NCI-H69 (cell line): ENCODE results near the gene ARHGAP42.
"Not testable (repeated sequence)": the region's sequence is repeated elsewhere in the genome, so short reads cannot be mapped to it uniquely, and the experiment has no call there.

Experiments
- DNase-seq: peaks from one replicate; lab custom pipeline; 2025; lab: John Stamatoyannopoulos, UW

Gene ARHGAP42

GRCh38 chr11:100965346-100965745 is 278.3 kb downstream of the ARHGAP42 start:
- DNase-seq = no peak

DNA sequence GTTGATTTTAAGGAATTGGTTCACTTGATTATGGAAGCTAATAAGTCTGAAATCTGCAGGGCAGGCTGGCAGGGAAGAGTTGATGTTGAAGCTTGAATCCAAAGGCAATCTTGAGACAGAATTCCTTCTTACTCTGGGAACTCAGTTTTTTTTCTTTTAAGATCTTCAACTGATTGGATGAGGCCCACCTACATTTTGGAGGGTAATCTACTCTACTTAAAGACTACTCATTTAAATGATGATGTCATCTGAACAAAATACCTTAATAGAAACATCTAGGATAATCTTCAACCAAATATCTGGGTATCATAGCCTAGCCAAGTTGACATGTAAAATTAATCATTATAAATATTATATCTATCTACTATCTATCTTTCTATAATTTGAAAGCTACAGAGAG is 279.3 kb downstream of the ARHGAP42 start:
- DNase-seq = no peak

- DNase-seq = no peak
Observed at GRCh38 chr11:100969008-100969407, 281.9 kb downstream of the ARHGAP42 start.

GRCh38 chr11:100970283-100971164 is 283.4 kb downstream of the ARHGAP42 start:
- DNase-seq = no peak

GRCh38 chr11:100972046-100972445 is 285.0 kb downstream of the ARHGAP42 start:
- DNase-seq = no peak

DNA sequence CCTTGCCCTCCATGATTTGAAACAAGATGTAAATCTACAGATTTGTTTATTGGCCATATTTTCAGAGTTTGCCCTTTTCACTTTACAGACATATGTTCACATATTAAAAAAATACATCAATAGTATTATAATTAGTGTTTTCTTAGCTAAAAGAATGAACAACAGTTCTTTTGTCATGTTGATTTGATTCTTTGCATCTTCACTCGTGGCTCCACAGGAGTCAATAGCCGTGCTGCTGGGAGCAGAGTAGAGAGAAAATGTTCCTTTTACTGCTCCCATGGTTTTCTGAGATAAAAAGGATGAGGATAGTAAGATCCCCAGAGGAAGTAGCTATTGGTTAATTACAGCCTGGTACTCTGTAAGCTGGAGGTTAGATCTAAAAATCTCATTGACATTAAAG is 291.4 kb downstream of the ARHGAP42 start:
- DNase-seq = no peak

GRCh38 chr11:100978939-100979338 is 291.9 kb downstream of the ARHGAP42 start:
- DNase-seq = no peak

GRCh38 chr11:100980156-100980555 is 293.1 kb downstream of the ARHGAP42 start:
- DNase-seq = peak; percentile 7

DNA sequence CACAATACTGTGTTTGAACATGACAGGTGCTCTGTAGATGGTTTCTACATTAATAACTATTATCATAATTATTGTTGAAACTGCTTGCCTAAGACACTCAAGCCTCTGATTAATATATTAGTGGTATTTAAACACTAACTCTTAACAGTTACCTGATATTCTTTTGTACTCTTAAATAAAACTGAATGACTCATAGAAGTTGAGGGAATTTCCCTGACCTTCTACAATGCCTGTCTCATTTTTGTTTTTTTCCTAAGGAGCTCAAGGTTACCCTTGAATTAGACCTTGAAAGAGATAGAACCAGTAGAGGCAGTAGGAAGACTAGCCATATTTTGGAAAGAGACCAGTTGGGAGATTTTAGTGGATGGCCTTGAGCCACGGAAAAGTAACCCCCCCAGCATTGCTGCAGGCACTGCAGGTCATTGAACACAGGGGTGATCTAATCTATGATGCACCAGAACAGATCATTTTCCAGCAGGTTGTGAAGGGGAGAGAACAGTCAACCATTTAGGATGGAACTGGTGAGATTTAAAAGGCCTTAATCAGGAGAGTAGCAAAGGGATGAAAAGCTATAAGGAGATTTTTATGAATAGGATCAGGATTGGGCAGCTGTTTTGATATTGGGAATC is 294.2 kb downstream of the ARHGAP42 start:
- no peak for DNase-seq

DNA sequence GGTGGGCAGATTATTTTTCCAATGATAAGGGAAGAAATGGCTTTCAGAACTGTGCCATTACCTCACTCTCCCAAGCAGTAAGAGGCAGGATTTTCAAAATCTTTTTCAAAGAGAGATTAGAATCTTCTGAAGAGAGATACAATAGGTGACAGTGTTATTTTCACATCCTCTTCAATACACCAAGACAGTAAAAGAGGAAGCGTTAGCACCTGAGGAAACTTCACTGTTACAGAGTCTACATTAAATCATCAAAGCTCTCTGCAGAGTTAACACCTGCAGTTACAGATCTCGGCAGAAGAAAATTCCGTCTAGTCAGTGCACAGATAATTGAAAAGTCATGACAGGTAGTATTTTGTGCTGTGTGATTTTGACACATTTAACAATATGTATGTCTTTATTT is 297.6 kb downstream of the ARHGAP42 start:
- DNase-seq = no peak

GRCh38 chr11:100990931-100991330 is 303.8 kb downstream of the ARHGAP42 start:
- DNase-seq = no peak

DNA sequence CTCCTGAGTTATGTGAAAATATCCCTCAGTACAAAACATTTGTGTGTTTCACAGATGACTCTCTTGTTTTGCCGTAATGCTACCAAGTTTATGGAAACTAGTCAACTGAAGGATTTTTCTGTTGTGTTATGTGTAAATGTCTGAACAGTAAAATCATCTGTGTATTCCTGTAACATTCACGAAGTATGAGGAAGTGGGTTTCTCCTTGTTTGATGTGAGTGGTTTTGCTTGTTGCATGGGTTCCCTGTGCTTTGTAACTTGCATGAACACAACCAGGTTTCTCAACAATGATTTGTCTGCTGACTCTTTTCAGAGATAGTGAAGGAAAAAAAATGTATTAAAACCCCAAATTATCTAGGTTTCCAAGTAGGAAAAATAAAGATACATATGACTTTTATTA is 304.5 kb downstream of the ARHGAP42 start:
- no peak for DNase-seq

DNA sequence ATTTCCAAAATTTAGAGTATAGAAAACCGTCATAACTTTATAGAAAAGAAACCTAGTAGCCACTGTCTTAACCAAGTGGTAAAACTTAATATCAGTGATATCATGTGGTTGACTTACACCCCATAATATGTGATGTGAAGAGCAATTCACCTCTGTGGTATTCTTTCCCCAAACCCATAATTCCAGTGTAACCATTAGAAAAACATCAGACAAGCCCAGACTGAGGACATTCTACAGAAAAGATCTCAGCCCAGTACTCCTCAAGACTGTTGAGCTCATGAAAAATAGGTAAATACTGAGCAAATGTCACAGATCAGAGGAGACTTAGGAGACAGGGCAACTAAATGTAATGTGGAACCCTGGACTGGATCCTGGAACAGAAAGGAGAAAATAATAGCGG is 307.9 kb downstream of the ARHGAP42 start:
- no peak for DNase-seq

DNA sequence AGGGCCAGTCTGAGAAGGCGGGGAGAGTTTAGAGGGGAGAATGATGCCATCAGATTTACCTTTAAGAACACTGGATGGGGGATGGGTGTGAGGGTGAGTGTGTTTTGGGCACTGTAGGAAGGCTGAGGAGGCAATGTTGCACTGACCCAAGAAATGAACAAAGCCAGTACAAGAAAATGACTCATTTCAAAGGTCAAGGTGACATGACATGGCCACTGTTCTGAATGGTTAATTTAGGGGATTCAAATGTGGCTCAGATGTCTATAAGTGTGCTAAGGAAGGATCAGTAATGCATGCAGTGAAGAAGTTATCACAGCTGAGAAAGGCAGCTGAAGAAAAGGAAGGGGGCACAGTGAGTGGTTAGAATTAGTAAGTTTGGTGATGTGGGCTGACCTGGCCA is 312.7 kb downstream of the ARHGAP42 start:
- DNase-seq = no peak

- DNase-seq = peak; percentile 18
Observed at GRCh38 chr11:101003468-101003867, 316.4 kb downstream of the ARHGAP42 start.

DNA sequence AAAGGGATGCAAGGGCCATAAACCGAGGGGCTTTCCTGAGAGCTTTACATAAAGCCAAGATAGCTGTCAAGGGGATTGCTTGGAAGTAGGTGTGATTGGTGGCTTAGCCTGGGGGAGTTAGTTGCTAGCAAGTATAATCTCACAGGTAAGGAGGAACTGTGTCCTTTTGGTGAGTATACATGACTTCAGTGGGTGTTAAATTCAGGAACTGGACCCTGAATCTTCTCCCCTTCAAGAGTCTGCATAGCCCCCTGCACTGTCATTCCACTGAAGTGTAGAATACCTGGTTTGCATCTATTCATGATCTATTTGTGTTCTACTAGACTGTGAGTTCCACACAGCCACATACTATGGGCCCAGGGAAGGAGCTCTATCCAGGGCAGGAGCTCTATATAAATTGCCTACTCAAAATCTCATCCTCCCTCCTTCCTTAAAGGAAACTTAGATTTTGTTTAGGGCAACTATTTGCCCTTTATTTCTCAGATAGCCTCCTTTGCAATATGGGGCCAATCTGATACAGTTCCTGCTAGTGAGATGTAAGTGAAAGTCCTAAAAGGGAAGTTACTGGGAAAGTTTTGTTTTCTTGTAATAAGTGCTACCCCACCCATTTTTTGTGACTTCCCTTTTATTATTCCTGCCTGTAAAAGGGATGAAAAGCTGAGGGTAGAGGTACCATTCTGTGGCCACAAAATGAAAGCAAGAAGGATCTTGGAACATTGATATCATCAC is 322.0 kb downstream of the ARHGAP42 start:
- DNase-seq = no peak

- DNase-seq = no peak
Observed at GRCh38 chr11:101009690-101010055, 322.6 kb downstream of the ARHGAP42 start.

- DNase-seq = no peak
Observed at GRCh38 chr11:101010899-101011298, 323.8 kb downstream of the ARHGAP42 start.

DNA sequence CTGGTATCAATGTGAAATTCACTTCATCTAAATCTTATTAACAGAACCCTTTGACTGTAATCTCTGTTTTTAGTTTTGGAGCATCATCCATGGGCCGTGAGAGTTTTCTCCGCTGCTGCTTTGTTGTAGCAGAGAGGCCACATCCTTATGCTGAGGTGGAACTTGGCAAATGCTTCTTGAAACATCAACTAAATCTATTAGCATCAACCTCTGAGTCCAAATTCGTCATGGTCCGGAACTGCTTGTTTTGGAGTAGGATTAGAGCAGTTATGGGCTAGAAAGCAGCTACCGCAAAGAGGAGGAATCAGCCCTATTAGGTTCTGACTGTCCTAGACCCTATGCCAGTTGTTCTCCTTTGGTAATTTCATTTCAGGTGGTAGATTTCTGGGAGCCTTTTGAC is 324.8 kb downstream of the ARHGAP42 start:
- DNase-seq = no peak

- DNase-seq = not testable (repeated sequence)
Observed at GRCh38 chr11:101013702-101014101, 326.6 kb downstream of the ARHGAP42 start.

DNA sequence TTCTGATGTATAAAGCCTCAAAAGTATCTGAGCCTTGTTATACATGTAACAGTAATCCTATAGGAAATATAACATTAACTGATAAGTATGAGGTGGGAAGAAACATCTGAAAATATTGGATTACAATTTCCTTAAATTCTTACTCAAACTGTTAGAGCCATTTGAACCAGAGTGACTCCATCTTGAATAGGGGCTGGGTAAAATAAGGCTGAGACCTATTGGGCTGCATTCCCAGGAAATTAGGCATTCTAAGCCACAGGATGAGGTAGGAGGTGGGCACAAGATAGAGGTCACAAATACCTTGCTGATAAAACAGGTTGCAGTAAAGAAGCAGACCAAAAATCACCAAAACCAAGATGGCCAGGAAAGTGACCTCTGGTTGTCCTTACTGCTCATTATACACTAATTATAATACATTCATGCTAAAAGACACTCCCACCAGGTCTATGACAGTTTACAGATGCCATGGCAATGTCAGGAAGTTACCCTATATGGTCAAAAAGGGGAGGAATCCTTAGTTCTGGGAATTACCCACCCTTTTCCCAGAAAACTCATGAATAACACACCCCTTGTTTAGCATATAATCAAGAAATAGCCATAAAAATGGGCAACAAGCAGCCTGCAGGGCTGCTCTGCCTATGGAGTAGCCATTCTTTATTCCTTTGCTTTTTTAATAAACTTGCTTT is 327.7 kb downstream of the ARHGAP42 start:
- DNase-seq = no peak

DNA sequence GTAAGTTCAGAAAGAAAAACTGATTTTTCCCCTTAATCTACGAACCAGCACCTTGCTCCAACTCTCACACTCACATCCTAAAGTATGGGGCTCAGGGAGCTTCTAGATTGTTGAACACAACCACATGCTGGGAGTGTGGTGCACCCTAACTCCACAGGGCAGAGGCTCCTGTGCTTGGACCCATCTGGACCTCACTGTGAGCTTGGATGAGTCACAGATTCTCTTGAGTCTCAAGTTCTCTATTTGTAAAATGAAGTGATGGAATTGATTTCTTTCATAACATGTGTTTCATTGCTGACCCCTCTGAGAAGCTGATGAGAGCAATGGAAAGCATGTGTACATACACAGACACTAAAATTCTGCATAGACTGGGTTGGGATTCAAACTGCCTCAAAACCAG is 332.8 kb downstream of the ARHGAP42 start:
- no peak for DNase-seq
